OCI-LY1 (cell line): ENCODE results near the gene SLC30A9.

ENCODE experiments used
- EZH2 ChIP-seq: fragments of 200-600 bp; sonication (generic), shearing (Covaris generic); IDR thresholded peaks from 2 replicates; pipeline ENCODE4 v1.8.0; 2017; ENCODE audit warnings: borderline replicate concordance, mixed run types, mild to moderate bottlenecking, antibody characterized with exemption, low read length, moderate library complexity, mixed read lengths
- TF ChIP-seq, protein P1 (sequence below): fragments of 200-600 bp; sonication (generic), shearing (Covaris generic); IDR thresholded peaks from 2 replicates; pipeline ENCODE4 v1.5.1; 2017; ENCODE audit warnings: mild to moderate bottlenecking, antibody characterized with exemption, low read length, moderate library complexity, mixed read lengths

DNA sequence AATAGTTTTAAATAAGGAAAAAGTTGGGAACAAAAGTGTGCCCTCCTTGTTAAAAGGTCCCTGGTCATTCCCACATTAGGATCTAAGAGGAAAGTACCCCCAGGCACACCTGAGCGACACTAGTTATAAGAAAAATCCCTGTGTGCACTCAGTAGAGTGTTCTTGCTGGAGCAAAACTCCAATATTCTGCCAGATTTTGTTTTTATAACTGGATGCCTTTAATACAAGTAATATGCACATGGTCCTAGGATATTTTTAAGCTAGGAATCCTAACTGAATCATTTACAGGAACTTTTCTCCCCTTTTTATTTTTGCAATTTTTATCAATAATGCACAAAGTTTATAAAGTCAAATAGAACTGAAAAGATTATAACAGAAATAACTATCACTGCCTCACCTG lies 93.5 kb downstream of the SLC30A9 start:
- TF ChIP-seq, protein P1, sequence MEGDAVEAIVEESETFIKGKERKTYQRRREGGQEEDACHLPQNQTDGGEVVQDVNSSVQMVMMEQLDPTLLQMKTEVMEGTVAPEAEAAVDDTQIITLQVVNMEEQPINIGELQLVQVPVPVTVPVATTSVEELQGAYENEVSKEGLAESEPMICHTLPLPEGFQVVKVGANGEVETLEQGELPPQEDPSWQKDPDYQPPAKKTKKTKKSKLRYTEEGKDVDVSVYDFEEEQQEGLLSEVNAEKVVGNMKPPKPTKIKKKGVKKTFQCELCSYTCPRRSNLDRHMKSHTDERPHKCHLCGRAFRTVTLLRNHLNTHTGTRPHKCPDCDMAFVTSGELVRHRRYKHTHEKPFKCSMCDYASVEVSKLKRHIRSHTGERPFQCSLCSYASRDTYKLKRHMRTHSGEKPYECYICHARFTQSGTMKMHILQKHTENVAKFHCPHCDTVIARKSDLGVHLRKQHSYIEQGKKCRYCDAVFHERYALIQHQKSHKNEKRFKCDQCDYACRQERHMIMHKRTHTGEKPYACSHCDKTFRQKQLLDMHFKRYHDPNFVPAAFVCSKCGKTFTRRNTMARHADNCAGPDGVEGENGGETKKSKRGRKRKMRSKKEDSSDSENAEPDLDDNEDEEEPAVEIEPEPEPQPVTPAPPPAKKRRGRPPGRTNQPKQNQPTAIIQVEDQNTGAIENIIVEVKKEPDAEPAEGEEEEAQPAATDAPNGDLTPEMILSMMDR, result no peak
- TF ChIP-seq EZH2, result no peak
